CD8-positive, alpha-beta memory T cell (primary cell): ENCODE measurements around the gene TARDBP. TPM values are rescaled to one million over a fixed set of nuclear protein-coding genes. Genes with fewer than 3 reads are reported as not detected.
"Not testable (repeated sequence)": the region's sequence is repeated elsewhere in the genome, so short reads cannot be mapped to it uniquely, and the experiment has no call there.

Source experiments
- CTCF ChIA-PET: fragments of 350-600 bp; sonication (Branson Sonifier 250); formaldehyde crosslinking; loops from one replicate; lab custom pipeline; 2021; ENCODE audit warnings: antibody characterized with exemption; lab: Charles Lee
- POLR2A ChIA-PET: fragments of 350-600 bp; sonication (Branson Sonifier 250); formaldehyde crosslinking; loops from one replicate; lab custom pipeline; 2021; ENCODE audit warnings: antibody characterized with exemption; lab: Charles Lee
- DNase-seq, 5 donors: peaks; one replicate each; pipeline versions ENCODE4 v3.0.0 to v3.0.0-alpha.2; 2020 to 2022; ENCODE audit warnings: mixed read lengths in 1 of 5
- H3K27ac ChIP-seq: one replicate; pipeline ENCODE4 v1.7.0; 2013; ENCODE audit warnings: low read depth, mild to moderate bottlenecking, low read length, moderate library complexity
- H3K27me3 ChIP-seq: 2 replicates; pipeline ENCODE4 v1.7.0; 2013; ENCODE audit warnings: low read length, mild to moderate bottlenecking; ENCODE audit not compliant: insufficient read depth, poor library complexity, severe bottlenecking
- H3K36me3 ChIP-seq: 2 replicates; pipeline ENCODE4 v1.7.0; 2013; ENCODE audit warnings: mild to moderate bottlenecking, low read length, moderate library complexity; ENCODE audit not compliant: insufficient read depth
- H3K4me1 ChIP-seq: 2 replicates; pipeline ENCODE4 v1.7.0; 2013; ENCODE audit warnings: mild to moderate bottlenecking, low read length, moderate library complexity; ENCODE audit not compliant: insufficient read depth
- H3K4me3 ChIP-seq: 2 replicates; pipeline ENCODE4 v1.7.0; 2013; ENCODE audit warnings: mild to moderate bottlenecking, low read length
- H3K9me3 ChIP-seq: 2 replicates; pipeline ENCODE4 v1.7.0; 2013; ENCODE audit warnings: mild to moderate bottlenecking, low read length
- H3K27ac Mint-ChIP-seq, 8 donors: one replicate each; pipeline ENCODE4 v1.8.0; 2020 to 2021; ENCODE audit warnings: mixed read lengths in 8 of 8, mild to moderate bottlenecking in 6 of 8, inconsistent platforms in 3 of 8, moderate library complexity in 3 of 8
- H3K27me3 Mint-ChIP-seq, 2 donors: one replicate each; pipeline ENCODE4 v1.8.0; 2020 to 2021; ENCODE audit warnings: mixed read lengths in 2 of 2, mild to moderate bottlenecking in 1 of 2, moderate library complexity in 1 of 2
- H3K36me3 Mint-ChIP-seq, 3 donors: one replicate each; pipeline ENCODE4 v1.8.0; 2020 to 2021; ENCODE audit warnings: mixed read lengths in 3 of 3, inconsistent platforms in 1 of 3, mild to moderate bottlenecking in 1 of 3
- H3K4me1 Mint-ChIP-seq, 3 donors: one replicate each; pipeline ENCODE4 v1.8.0; 2020 to 2021; ENCODE audit warnings: mixed read lengths in 3 of 3, inconsistent platforms in 1 of 3, mild to moderate bottlenecking in 1 of 3
- H3K4me3 Mint-ChIP-seq, 7 donors: one replicate each; pipeline ENCODE4 v1.8.0; 2020 to 2021; ENCODE audit warnings: mixed read lengths in 7 of 7, mild to moderate bottlenecking in 6 of 7, moderate library complexity in 4 of 7, inconsistent platforms in 2 of 7
- H3K9me3 Mint-ChIP-seq, 5 donors: one replicate each; pipeline ENCODE4 v1.8.0; 2020 to 2022; ENCODE audit warnings: mixed read lengths in 5 of 5, mild to moderate bottlenecking in 3 of 5, moderate library complexity in 2 of 5, inconsistent platforms in 1 of 5
- polyA plus RNA-seq: library from polyadenylated mRNA; unstranded; fragments of 300-500 nt; fragmentation: Illumina TruSeq; gene quantifications from one replicate; pipeline ENCODE4 v1.2.3, GENCODE V29; 2021
- total RNA-seq, 2 experiments: library from RNA; stranded (reverse); gene quantifications; one replicate each; pipeline ENCODE4 v1.2.3, GENCODE V29; 2021

The TARDBP gene
- total and polyA plus RNA-seq, 3 experiments from 2014 or later: 74.5 to 239 (median 215) TPM

- POLR2A ChIA-PET: interaction anchor here (1.7 kb wide), 1 partner anchor 48 kb away, joined by 18 read pairs; the partner anchor contains the start of gene SRM
- Mint-ChIP-seq H3K4me1 (peaks cover 26 to 44% (median 29%) of the 10 kb centered on the region in 3 donors), H3K27ac (peak overlapping the region; percentile 90 to 99 (median 93)), H3K4me3 (peak overlapping the region; percentile 91 to 97 (median 91)), H3K9me3 (no peaks in the 10 kb centered on the region), H3K36me3 (peaks cover 6 to 52% (median 12%) of the 10 kb centered on the region in 3 donors), H3K27me3 (no peaks in the 10 kb centered on the region)
- Histone ChIP-seq H3K9me3 (no peaks in the 10 kb centered on the region), H3K4me3 (peak overlapping the region; percentile 76), H3K4me1 (peaks cover 25% of the 10 kb centered on the region), H3K27ac (peak overlapping the region; percentile 95), H3K36me3 (peaks cover 32% of the 10 kb centered on the region), H3K27me3 (no peaks in the 10 kb centered on the region)
- CTCF ChIA-PET: interaction anchor here (1.2 to 1.7 kb wide), 2 partner anchors 24 to 48 kb away, joined by 4 read pairs; partner anchors contain the start of gene SRM
- no peak for DNase-seq
Measured at GRCh38 chr1:11013160-11013531, 692 bp downstream of the TARDBP start.

GRCh38 chr1:11019358-11019757, 6.9 kb downstream of the TARDBP start:
- H3K9me3 ChIP-seq, H3K9me3 Mint-ChIP-seq, H3K4me1 ChIP-seq, H3K27ac Mint-ChIP-seq, H3K27ac ChIP-seq, H3K4me3 ChIP-seq, DNase-seq, H3K27me3 Mint-ChIP-seq, H3K27me3 ChIP-seq, CTCF ChIA-PET, H3K4me3 Mint-ChIP-seq: not testable (repeated sequence)
- POLR2A ChIA-PET: interaction anchor here (0.6 kb wide), 1 partner anchor 929 kb away, joined by 3 read pairs; no protein-coding TSS in a partner anchor
- peaks cover 75% of the 10 kb centered on the region for H3K36me3 ChIP-seq
- peaks cover 12 to 94% (median 29%) of the 10 kb centered on the region in 3 donors for H3K36me3 Mint-ChIP-seq
- peaks cover 41 to 61% (median 51%) of the 10 kb centered on the region in 3 donors for H3K4me1 Mint-ChIP-seq

DNA sequence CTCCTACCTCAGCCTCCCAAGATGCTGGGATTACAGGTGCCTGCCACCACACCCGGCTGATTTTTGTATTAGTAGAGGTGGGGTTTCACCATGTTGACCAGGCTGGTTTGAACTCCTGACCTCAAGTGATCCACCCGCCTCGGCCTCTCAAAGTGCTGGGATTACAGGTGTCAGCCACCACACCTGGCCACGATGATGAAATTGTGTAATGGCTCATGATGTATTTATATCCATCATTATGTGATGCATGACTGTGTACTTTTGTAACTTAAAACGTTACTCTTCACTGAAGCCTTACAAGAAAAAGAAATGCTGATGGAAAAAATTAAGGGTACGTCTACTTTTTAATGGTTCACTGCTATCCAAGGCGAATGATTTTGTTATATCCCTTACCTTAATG, 7.5 kb downstream of the TARDBP start:
- Mint-ChIP-seq H3K27ac (peak overlapping the region in 1 of 8 donors; percentile 27), H3K4me3 (no peak overlapping the region), H3K9me3 (no peaks in the 10 kb centered on the region), H3K36me3 (peaks cover 7 to 94% (median 27%) of the 10 kb centered on the region in 3 donors), H3K27me3 (peaks cover 0 to 1% of the 10 kb centered on the region in 2 donors), H3K4me1 (peaks cover 38 to 61% (median 52%) of the 10 kb centered on the region in 3 donors)
- Histone ChIP-seq H3K9me3 (no peaks in the 10 kb centered on the region), H3K27me3 (no peaks in the 10 kb centered on the region), H3K4me1 (peaks cover 2% of the 10 kb centered on the region), H3K4me3 (no peak overlapping the region), H3K27ac (no peak overlapping the region), H3K36me3 (peaks cover 71% of the 10 kb centered on the region)
- DNase-seq: no peak
- POLR2A ChIA-PET: interaction anchor here (0.6 kb wide), 1 partner anchor 929 kb away, joined by 3 read pairs; no protein-coding TSS in a partner anchor
- CTCF ChIA-PET: no interaction called here

DNA sequence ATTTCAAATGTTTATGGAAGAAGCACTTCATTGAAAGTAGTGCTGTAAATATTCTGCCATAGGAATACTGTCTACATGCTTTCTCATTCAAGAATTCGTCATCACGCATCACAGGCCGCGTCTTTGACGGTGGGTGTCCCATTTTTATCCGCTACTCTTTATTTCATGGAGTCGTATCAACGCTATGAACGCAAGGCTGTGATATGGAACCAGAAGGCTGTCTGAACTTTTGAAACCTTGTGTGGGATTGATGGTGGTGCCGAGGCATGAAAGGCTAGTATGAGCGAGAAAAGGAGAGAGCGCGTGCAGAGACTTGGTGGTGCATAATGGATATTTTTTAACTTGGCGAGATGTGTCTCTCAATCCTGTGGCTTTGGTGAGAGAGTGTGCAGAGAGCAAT, 10.7 kb downstream of the TARDBP start:
- peak overlapping the region in 2 of 7 donors; percentile 3 to 50 for H3K4me3 Mint-ChIP-seq
- no peak for DNase-seq
- Histone ChIP-seq H3K9me3 (no peaks in the 10 kb centered on the region), H3K27me3 (no peaks in the 10 kb centered on the region), H3K4me1 (no peaks in the 10 kb centered on the region), H3K27ac (no peak overlapping the region), H3K36me3 (peaks cover 58% of the 10 kb centered on the region), H3K4me3 (no peak overlapping the region)
- peak overlapping the region in 1 of 8 donors; percentile 84 for H3K27ac Mint-ChIP-seq
- H3K9me3 Mint-ChIP-seq: no peaks in the 10 kb centered on the region
- CTCF ChIA-PET: interaction anchor here (0.6 to 2.1 kb wide), 2 partner anchors 14 to 95 kb away, joined by 3 to 6 read pairs; no protein-coding TSS in a partner anchor
- H3K4me1 Mint-ChIP-seq: peaks cover 35 to 64% (median 51%) of the 10 kb centered on the region in 3 donors
- peaks cover 0 to 1% of the 10 kb centered on the region in 2 donors for H3K27me3 Mint-ChIP-seq
- H3K36me3 Mint-ChIP-seq: peaks cover 7 to 99% (median 23%) of the 10 kb centered on the region in 3 donors
- POLR2A ChIA-PET: no interaction called here

- Mint-ChIP-seq H3K9me3 (no peaks in the 10 kb centered on the region), H3K27ac (peak overlapping the region in 3 of 8 donors; percentile 32 to 61 (median 42)), H3K36me3 (peaks cover 7 to 90% (median 18%) of the 10 kb centered on the region in 3 donors), H3K27me3 (peaks cover 0 to 1% of the 10 kb centered on the region in 2 donors), H3K4me3 (no peak overlapping the region), H3K4me1 (peaks cover 27 to 54% (median 41%) of the 10 kb centered on the region in 3 donors)
- CTCF ChIA-PET: no interaction called here
- POLR2A ChIA-PET: no interaction called here
- Histone ChIP-seq H3K27ac (no peak overlapping the region), H3K4me1 (no peaks in the 10 kb centered on the region), H3K36me3 (peaks cover 47% of the 10 kb centered on the region), H3K27me3 (no peaks in the 10 kb centered on the region), H3K9me3 (no peaks in the 10 kb centered on the region), H3K4me3 (no peak overlapping the region)
- DNase-seq: no peak
Measured at GRCh38 chr1:11024154-11024873, 11.9 kb downstream of the TARDBP start.

DNA sequence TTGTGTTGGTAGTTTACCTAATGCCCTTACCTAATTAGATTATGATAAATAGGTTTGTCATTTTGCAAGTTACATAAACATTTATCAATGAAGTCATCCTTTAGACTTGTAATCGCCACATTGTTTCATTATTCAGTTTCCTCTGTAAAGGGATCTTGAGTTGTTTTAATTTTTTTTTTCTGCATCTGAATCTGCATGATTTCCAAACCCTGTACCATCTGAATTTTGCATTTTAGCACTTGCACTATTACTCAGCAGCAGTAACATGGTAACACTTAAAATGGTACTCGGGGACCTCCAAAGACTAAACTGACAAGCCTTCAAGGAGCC, 12.4 kb downstream of the TARDBP start:
- ChIA-PET CTCF (no interaction called here), POLR2A (no interaction called here)
- peaks cover 45% of the 10 kb centered on the region for H3K36me3 ChIP-seq
- peak overlapping the region in 2 of 8 donors; percentile 42 to 61 for H3K27ac Mint-ChIP-seq
- no peaks in the 10 kb centered on the region for H3K9me3 ChIP-seq
- no peak overlapping the region for H3K4me3 Mint-ChIP-seq
- DNase-seq: no peak
- H3K27ac ChIP-seq: no peak overlapping the region
- no peak overlapping the region for H3K4me3 ChIP-seq
- no peaks in the 10 kb centered on the region for H3K27me3 ChIP-seq
- no peaks in the 10 kb centered on the region for H3K4me1 ChIP-seq
- no peaks in the 10 kb centered on the region for H3K9me3 Mint-ChIP-seq
- peaks cover 7 to 86% (median 18%) of the 10 kb centered on the region in 3 donors for H3K36me3 Mint-ChIP-seq
- H3K27me3 Mint-ChIP-seq: peaks cover 0 to 1% of the 10 kb centered on the region in 2 donors
- peaks cover 27 to 54% (median 41%) of the 10 kb centered on the region in 3 donors for H3K4me1 Mint-ChIP-seq

DNA sequence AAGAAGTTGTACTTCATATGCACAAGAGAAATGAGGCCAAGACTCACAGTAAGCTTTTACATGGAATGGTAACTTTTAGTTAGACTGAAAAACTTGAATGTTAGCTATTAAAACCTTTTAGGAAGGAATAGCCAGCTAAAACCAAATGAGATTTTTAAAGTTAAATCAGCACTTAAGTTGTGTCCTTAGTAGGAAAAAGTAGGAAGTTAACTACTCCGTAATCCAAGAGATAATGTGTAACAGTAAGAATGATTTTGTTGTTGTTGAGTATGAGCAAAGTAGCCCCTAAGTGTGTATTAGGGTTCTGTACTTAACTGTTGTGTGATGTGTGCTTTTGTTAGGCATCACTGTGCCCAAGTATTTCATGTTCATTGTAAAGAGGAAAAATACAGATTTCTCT, 13.2 kb downstream of the TARDBP start:
- H3K4me3 ChIP-seq: no peak overlapping the region
- POLR2A ChIA-PET: no interaction called here

GRCh38 chr1:11026052-11026451, 13.6 kb downstream of the TARDBP start:
- no peaks in the 10 kb centered on the region for H3K27me3 ChIP-seq
- H3K27ac Mint-ChIP-seq: no peak overlapping the region
- peaks cover 0 to 1% of the 10 kb centered on the region in 2 donors for H3K27me3 Mint-ChIP-seq
- peaks cover 7 to 84% (median 14%) of the 10 kb centered on the region in 3 donors for H3K36me3 Mint-ChIP-seq
- no peak overlapping the region for H3K27ac ChIP-seq
- no peaks in the 10 kb centered on the region for H3K4me1 ChIP-seq
- H3K9me3 ChIP-seq: no peaks in the 10 kb centered on the region
- H3K4me3 ChIP-seq: no peak overlapping the region
- no peak overlapping the region for H3K4me3 Mint-ChIP-seq
- ChIA-PET POLR2A (no interaction called here), CTCF (no interaction called here)
- no peaks in the 10 kb centered on the region for H3K9me3 Mint-ChIP-seq
- H3K36me3 ChIP-seq: peaks cover 38% of the 10 kb centered on the region
- DNase-seq: no peak
- H3K4me1 Mint-ChIP-seq: peaks cover 27 to 50% (median 41%) of the 10 kb centered on the region in 3 donors

More for the DNA sequence above, 13.2 kb downstream of the TARDBP start:
- Mint-ChIP-seq H3K9me3 (no peaks in the 10 kb centered on the region), H3K4me1 (peaks cover 27 to 50% (median 41%) of the 10 kb centered on the region in 3 donors), H3K27me3 (peaks cover 0 to 1% of the 10 kb centered on the region in 2 donors), H3K4me3 (no peak overlapping the region), H3K36me3 (peaks cover 7 to 87% (median 14%) of the 10 kb centered on the region in 3 donors), H3K27ac (no peak overlapping the region)
- Histone ChIP-seq H3K27me3 (no peaks in the 10 kb centered on the region), H3K36me3 (peaks cover 42% of the 10 kb centered on the region), H3K27ac (no peak overlapping the region), H3K4me1 (no peaks in the 10 kb centered on the region), H3K9me3 (no peaks in the 10 kb centered on the region)
- CTCF ChIA-PET: no interaction called here
- no peak for DNase-seq
